ENCODE data around the gene TOMM22.

GRCh38 chr22:38698407-38699094, 16.8 kb downstream of the TOMM22 start:
- TF ChIP-seq ZNF70 (CRISPR knock-in tag; IDR thresholded peaks at IDR 0.05): no peak
- TF ChIP-seq ARNTL (CRISPR knock-in tag; IDR thresholded peaks at IDR 0.05; ENCODE audit: borderline replicate concordance, low read depth): no peak
- no peak for TF ChIP-seq ISL1 (CRISPR knock-in tag; IDR thresholded peaks at IDR 0.05)
- TF ChIP-seq PATZ1 (CRISPR knock-in tag; IDR thresholded peaks at IDR 0.05; ENCODE audit: borderline replicate concordance): no peak
- TF ChIP-seq TOX (CRISPR knock-in tag; IDR thresholded peaks at IDR 0.05; ENCODE audit: borderline replicate concordance): no peak
- no peak for TF ChIP-seq SNAI2 (CRISPR knock-in tag; IDR thresholded peaks at IDR 0.05)
- no peak for TF ChIP-seq BACH2 (CRISPR knock-in tag; IDR thresholded peaks at IDR 0.05; ENCODE audit: borderline replicate concordance)
- TF ChIP-seq ZNF8 (CRISPR knock-in tag; IDR thresholded peaks at IDR 0.05): no peak

Data from SK-N-SH treated with all-trans-retinoic acid at 6 μM for 48 hours (cell line).